IMR-90 (cell line): Measurements from ENCODE around the gene FRMD4B.

Experiments used
- CTCF ChIP-seq: conservative IDR thresholded peaks from 2 replicates; pipeline ENCODE4 v1.5.1; 2012; ENCODE audit warnings: mild to moderate bottlenecking, low read depth, low read length, improper control_type of control experiment
- FOS ChIP-seq: fragments of 150-350 bp; IDR thresholded peaks from 2 replicates; pipeline ENCODE4 v1.6.1; 2016; ENCODE audit warnings: low read depth, low read length
- NFE2L2 ChIP-seq: fragments of 150-350 bp; IDR thresholded peaks from 2 replicates; pipeline ENCODE4 v1.6.1; 2016; ENCODE audit warnings: low read depth, mild to moderate bottlenecking, low read length
- POLR2A ChIP-seq: IDR thresholded peaks from 2 replicates; pipeline ENCODE4 v1.6.1; 2012; ENCODE audit warnings: mild to moderate bottlenecking, low read depth, low read length

DNA sequence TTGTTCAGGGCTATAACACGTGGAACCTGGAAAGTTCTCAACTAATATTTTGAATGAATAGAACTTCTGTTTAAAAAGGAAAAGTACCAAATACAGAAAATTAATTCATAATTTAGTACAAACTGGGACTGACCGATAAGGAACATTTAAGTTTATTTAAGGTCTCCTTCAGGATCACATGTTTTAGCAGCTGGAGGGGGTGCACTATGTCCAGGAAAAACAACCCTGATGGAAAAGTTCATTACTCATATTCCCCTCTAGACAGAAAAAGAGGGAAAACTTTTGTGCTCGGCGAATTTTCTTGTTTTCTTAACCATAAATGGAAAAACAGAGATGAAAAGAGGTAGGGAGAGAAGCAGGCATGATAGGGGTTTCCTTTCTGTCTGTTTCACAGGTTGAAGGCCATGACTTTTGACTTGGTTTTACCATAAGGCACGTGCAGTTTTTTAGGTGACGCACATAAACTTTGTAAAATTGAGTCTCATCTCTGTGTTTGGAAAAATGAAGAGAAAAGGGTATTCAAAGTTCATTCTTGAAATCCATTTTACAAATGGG lies 26.5 kb downstream of the FRMD4B start:
- TF ChIP-seq CTCF (no peak), NFE2L2 (no peak), FOS (no peak), POLR2A (no peak)
